Measurements from ENCODE around the gene PHLDA2.

DNA sequence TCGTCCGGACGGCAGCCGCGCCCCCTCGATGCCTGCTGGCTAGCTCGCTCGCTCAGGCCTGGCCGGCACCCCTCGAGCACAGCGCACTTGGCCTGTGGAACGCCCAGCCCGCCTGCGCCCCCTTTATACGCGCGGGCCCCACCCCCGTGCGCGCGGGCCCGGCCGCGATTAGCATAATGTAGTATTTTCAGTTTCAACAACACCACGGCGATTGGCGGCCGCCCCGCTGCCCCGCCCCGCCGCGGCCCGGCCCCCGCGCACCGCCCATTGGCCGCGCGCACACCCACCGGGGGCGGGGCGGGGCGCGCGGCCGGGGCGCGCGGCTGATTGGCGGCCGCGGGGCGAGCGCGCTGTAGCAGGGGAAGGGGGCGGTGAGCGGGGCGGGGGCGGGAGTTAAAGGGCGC is 43.5 kb downstream of the PHLDA2 start, which contains the start of gene CDKN1C:
- TF ChIP-seq, protein P1, sequence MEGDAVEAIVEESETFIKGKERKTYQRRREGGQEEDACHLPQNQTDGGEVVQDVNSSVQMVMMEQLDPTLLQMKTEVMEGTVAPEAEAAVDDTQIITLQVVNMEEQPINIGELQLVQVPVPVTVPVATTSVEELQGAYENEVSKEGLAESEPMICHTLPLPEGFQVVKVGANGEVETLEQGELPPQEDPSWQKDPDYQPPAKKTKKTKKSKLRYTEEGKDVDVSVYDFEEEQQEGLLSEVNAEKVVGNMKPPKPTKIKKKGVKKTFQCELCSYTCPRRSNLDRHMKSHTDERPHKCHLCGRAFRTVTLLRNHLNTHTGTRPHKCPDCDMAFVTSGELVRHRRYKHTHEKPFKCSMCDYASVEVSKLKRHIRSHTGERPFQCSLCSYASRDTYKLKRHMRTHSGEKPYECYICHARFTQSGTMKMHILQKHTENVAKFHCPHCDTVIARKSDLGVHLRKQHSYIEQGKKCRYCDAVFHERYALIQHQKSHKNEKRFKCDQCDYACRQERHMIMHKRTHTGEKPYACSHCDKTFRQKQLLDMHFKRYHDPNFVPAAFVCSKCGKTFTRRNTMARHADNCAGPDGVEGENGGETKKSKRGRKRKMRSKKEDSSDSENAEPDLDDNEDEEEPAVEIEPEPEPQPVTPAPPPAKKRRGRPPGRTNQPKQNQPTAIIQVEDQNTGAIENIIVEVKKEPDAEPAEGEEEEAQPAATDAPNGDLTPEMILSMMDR (IDR thresholded peaks at IDR 0.05) = no peak
- TF ChIP-seq EZH2 (IDR thresholded peaks at IDR 0.05; ENCODE audit: borderline replicate concordance, insufficient read depth, low read depth, low read length, poor library complexity, severe bottlenecking) = peak; percentile 2

All from B cell (primary cell).